NCI-H2227 (cell line): ENCODE results near the gene DAPP1.

Experiments used
- DNase-seq: peaks from one replicate; lab custom pipeline; 2025; ENCODE audit not compliant: unreplicated experiment; lab: John Stamatoyannopoulos, UW

The DAPP1 gene

DNA sequence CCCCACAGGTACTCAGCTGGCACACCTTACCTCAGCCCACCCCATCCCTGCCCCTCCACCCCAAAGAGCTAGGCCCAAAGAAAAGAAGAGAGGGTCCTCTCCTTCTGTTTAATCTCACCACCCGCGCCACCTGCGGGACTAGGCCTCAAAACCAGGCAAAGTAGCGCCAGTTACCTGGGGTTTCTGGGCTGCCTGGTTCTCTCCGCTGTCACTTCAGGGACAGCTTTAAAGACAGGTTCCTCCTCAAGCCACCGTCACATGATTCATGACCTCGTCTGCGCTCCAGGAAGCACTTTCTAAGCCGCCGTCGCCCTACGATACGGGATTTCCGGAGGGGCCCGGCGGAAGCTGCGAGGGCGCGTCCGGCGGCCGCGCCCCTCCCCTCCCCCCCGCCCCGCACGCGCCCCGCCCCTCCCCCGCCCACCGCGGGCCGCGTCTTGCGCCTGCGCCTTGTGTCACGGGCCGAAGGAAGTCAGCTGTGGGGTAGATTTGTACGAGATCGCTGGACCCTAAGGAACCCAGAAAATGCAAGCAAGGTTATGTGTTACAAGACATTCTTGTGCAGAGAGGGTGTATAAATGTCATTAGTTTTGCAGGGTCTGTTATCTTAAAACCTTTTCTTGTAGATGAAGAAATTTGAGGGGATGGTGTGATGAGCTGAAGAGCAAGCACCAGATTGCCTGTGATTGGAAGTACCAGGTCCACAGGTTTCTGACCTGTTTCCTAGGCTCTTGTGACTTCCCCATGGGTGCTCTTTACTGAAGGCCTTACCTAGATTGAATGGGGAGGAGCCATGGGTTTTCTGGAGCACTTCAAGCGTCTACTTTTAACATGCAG is 77.8 kb downstream of the DAPP1 start, which contains the start of gene LAMTOR3:
Gene LAMTOR3 (minus strand): TSS at position 267 of the 837 bp plus-strand sequence. CDS start 464 bp downstream, outside the sequence.
- peak; percentile 91 for DNase-seq

DNA sequence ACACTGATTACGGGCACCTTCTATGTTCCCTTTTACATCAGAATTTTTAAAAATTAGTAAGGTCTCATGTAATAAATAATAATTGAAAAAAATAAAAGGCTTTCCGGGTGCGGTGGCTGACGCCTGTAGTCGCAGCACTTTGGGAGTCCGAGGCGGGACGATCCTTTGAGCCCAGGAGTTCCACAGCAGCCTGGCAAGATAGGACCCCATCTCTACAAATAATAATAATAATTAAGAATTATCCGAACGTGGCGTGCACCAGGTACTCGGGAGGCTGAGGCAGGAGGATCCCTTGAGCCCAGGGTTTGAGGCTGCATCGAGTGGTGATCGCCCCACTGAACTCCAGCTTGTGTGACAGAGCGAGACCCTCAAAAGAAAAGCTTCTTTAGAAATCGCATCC is 78.4 kb downstream of the DAPP1 start:
- no peak for DNase-seq

DNA sequence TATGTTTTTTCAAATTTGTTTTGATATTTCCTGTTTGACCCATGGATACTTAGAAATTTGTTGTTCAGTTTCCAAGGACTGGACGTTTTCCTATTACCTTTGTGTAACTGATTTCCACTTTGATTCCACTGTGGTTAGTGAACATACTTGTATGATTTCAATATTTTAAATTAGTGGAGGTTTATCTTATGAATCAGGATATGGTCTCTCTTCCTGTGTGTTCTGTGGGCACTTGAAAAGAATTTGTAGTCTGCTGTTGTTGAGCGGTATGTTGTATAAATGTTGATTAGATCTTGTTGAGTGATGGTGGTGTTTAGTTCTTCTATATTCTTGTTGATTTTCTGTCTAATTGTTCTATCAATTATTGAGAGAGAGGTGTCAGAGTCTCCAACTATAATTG is 98.8 kb downstream of the DAPP1 start:
- no peak for DNase-seq

GRCh38 chr4:99917575-99917974 is 100.9 kb downstream of the DAPP1 start:
- DNase-seq: no peak

DNA sequence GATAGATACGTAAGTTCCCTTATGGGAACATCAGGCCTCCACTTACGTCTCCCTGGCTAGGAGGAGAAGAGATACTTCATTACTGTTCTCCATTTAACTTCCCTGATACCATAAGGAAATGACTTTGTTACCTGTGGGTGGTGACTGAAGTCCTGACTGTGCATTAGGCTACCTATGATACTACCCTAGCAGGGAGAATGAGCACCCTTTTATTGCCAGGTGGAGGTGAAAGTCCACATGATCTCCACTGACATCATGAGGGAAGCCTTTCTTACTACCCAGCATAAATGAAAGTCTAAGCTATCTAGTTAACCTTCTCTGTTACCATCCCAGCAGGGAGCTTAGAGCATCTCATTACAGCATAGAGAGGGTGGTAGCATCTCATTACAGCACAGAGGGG is 102.0 kb downstream of the DAPP1 start:
- no peak for DNase-seq
